Measurements from ENCODE around the gene SPINT1.

SPINT1 gene, protein sequence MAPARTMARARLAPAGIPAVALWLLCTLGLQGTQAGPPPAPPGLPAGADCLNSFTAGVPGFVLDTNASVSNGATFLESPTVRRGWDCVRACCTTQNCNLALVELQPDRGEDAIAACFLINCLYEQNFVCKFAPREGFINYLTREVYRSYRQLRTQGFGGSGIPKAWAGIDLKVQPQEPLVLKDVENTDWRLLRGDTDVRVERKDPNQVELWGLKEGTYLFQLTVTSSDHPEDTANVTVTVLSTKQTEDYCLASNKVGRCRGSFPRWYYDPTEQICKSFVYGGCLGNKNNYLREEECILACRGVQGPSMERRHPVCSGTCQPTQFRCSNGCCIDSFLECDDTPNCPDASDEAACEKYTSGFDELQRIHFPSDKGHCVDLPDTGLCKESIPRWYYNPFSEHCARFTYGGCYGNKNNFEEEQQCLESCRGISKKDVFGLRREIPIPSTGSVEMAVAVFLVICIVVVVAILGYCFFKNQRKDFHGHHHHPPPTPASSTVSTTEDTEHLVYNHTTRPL

DNA sequence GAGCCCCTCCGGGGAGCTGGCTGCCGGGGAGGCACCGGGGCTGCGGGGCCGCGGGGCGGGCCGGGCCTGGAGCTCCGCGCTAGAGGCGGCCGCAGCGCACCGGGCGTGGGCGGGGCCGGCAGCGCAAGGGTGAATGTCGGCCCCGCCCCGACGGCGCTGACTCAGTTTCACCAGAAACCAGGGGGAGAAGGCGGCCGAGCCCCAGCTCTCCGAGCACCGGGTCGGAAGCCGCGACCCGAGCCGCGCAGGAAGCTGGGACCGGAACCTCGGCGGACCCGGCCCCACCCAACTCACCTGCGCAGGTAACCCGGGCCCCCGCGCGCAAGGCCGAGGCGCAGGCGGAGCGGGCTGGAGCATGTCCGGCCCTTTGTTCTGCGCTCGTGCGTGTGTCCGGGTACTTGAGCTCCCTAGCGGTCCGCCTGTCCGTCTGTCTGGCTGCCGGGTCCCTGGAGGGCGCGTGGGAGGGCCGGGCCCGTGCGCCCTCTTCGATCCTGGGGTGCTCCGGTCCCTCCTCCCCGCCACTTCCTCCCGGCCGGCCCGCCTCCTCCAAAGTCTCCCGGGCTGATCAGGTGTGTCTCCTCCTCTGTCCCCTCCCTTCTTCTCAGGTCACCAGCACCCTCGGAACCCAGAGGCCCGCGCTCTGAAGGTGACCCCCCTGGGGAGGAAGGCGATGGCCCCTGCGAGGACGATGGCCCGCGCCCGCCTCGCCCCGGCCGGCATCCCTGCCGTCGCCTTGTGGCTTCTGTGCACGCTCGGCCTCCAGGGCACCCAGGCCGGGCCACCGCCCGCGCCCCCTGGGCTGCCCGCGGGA, at the start of gene SPINT1:
Gene SPINT1, plus strand, starts transcription at position 164 of the 811 bp plus-strand sequence. Its CDS starts 507 bp downstream, at position 671.
- in situ Hi-C loops (cut with HindIII; ENCODE audit: low sequenced_read_pairs) = no loop called here

DNA sequence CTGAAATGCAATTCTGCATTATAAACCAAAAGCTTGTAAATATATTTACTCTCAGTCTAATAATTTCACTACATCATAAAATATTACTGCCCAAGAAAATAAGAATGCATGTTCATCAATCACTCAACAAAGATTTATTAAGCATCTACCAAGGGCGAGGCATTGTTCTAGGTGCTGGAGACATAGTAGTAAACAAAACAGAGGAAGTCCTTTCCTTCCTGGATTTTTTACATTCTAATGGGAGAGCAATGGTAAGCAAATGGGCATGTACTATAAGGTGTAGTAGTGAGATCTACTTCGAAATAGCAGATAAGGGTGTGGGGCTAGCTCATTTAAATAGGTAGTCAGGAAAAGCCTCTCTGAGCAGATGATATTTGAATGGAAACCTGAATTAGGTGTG, 47.8 kb upstream of the SPINT1 start:
- in situ Hi-C loops (cut with HindIII; ENCODE audit: low sequenced_read_pairs) = no loop called here

DNA sequence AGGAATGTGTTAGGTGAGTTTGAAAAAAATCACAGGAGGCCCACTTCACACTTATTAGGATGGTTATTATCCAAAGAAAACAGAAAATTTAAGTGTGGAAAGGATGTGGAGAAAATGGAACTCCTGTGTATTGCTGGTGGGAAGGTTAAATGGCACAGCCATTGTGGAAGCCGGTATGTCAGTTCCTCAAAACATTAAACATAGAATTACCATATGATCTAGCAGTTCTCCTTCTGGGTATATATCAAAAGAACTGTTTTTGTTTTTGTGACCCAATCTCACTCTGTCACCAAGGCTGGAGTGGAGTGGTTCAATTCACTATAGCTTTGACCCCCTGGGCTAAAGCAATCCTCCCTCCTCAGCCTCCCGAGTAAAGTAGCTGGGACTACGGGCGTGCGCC, 47.3 kb upstream of the SPINT1 start:
- in situ Hi-C loops (cut with HindIII; ENCODE audit: low sequenced_read_pairs) = no loop called here

DNA sequence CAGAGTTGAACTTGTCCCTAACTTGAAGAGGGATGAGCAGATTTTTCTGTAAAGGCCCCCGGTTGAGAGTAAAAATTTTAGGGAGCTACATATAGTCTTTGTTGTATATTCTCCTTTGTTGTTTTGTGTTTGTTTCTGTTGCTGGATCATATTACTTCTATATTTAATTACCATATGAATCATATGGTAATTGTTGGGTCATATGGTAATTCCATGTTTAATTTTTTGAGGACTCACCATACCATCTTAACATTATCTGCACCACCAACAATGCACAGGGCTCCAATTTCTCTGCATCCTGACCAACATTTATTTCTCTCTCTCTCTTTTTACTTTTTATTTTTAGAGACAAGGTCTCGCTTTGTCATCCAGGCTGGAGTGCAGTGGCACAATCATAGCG, 44.3 kb upstream of the SPINT1 start:
- in situ Hi-C loops (cut with HindIII; ENCODE audit: low sequenced_read_pairs) = no loop called here

DNA sequence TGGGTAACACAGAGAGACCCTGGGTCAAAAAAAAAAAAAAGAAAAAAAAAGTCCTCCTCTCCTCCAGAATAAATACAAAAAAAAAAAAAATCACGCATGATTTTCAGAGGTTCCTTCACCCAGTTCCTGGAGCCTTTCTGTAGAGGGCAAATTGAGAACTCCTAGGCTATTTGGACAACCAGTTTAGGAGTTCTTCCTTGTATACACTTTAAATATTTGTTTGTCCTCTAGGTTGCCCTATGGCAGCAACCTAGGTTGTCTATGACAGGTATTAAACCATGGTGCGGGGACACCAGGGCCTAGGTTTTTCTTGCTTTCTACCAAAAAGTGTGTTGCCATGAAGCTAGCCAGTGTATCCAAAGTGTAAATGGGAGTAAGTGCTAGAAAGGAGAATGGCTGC, 40.8 kb upstream of the SPINT1 start:
- in situ Hi-C loops (cut with HindIII; ENCODE audit: low sequenced_read_pairs) = no loop called here

DNA sequence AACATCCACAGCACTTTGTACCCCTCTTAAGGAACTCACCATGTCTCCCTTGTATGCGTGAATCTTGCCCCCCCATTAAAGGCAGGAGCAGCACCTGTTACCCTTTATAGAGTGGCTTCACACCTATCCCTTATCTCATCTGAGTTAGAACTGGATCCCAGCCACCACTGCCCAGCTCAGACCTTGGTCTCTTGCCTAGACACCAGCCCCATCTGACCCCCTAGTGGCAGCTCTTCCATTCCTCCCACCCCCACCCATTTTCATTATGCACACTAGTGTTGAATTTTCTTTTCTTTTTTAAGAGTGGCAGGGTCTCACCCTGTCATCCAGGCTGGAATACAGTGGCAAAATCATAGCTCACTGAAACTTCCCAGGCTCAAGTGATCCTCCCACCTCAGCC, 40.2 kb upstream of the SPINT1 start:
- in situ Hi-C loops (cut with HindIII; ENCODE audit: low sequenced_read_pairs) = no loop called here

DNA sequence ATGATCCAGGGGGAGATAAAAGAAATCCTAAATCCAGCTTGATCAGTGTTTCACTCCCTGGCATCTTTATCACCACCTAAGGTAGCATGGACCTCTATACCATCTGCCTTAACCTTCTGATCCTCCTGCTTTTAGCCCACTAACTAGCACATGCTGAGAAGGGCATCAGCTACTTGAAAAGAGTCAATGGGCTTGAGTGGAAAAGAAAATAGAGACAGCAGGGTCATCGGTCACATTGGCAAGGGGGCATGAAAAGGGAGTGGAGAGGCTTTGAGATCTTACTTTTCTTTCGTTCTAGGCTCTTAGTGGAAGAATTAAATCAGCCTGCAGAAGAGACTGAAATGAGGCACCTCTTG, 37.2 kb upstream of the SPINT1 start:
- in situ Hi-C loops (cut with HindIII; ENCODE audit: low sequenced_read_pairs) = no loop called here

DNA sequence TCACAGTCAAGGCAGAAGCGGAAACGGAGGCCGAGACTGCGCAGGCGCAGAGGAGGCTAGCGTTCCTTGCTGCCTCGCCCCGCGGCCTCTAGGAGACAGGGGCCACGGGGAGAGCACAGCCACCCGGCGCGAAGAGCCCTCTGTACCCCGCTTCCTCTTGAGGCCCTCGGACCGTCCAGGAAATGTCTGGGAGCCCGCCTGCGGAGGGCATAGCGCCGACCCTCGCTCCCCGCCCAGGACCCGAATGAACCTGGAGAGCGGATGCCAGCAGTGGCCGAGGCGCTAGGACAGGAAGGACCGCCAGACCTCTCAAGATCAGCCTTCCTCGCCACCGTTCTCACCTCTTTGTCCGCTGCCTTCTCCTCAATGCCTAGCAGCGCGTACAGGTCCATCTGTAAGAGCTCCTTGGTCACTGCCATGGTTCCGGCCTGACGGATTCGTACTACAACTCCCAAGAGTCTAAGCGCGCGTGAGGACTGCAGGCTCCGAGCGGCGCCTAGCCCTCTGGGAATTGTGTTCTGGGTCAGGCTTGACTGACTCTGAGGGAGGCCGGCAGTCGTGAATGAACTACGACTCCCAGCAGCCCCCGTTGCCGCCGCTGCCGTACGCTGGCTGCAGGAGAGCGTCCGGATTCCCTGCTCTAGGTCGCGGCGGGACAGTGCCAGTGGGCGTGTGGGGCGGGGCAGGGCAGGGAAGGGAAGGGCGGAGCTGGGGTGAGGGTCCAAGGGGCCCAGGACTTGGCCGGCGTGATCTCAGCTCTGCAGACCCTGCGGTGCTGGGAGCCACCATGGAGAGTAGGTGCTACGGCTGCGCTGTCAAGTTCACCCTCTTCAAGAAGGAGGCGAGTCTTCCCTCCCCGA, 36.6 kb upstream of the SPINT1 start, which contains the start of the genes DNAJC17 and ZFYVE19:
Gene DNAJC17, minus strand, starts transcription at position 446 of the 860 bp plus-strand sequence. Its CDS starts 27 bp downstream, at position 419.
Gene ZFYVE19, plus strand, starts transcription at position 62 of the 860 bp plus-strand sequence. Its CDS starts 501 bp downstream, at position 563.
- in situ Hi-C loops (cut with HindIII; ENCODE audit: low sequenced_read_pairs) = no loop called here

DNA sequence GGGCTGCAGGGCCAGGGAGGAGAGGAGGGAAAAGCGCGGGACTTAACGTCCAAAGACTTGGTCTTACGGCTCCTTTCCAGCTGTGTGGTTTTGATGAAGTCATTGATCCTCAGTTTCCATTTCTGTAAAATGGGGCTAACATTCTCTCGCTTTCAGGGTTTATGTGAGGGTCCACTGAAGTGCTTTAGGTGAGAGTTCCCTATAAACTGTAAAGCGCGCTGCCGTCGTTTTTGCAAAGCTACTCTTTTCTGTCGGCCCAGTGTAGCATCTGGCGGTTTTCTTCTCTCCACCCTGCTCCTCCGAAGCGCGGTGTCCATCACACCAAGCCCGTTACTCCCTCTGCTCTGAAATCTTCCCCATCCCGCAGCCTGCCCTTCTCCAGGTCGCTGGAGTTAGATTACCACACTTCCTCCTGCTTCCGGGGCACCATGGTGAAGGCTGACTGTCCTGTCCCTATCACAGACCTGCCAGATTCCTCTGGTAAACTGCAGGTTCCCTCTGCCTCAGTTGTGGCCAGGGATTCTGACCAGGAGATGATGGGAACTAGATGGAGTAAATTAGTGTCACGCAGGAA, 35.9 kb upstream of the SPINT1 start:
- in situ Hi-C loops (cut with HindIII; ENCODE audit: low sequenced_read_pairs) = no loop called here

DNA sequence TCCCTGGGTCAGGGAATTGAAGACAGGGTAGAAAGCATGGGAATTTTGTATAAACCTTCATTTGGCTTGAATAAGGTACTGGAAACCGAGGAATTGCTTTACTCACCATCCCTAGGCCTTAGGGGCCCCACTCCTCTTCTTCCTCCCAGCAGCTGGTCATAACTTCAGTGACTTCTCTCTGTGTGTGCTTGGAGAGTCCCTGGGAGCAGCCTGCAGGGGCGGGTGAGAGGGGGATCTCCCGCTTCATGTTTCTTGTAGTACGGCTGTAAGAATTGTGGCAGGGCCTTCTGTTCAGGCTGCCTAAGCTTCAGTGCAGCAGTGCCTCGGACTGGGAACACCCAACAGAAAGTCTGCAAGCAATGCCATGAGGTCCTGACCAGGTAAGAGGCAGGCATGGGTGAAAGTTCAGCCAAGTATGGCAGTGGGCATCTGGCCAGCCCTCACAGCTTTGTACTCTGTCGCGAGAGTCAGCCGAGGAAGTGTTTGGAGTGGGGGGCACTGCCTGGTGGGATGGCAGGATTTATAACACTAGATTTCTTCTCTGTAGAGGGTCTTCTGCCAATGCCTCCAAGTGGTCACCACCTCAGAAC, 34.9 kb upstream of the SPINT1 start:
- in situ Hi-C loops (cut with HindIII; ENCODE audit: low sequenced_read_pairs) = no loop called here

DNA sequence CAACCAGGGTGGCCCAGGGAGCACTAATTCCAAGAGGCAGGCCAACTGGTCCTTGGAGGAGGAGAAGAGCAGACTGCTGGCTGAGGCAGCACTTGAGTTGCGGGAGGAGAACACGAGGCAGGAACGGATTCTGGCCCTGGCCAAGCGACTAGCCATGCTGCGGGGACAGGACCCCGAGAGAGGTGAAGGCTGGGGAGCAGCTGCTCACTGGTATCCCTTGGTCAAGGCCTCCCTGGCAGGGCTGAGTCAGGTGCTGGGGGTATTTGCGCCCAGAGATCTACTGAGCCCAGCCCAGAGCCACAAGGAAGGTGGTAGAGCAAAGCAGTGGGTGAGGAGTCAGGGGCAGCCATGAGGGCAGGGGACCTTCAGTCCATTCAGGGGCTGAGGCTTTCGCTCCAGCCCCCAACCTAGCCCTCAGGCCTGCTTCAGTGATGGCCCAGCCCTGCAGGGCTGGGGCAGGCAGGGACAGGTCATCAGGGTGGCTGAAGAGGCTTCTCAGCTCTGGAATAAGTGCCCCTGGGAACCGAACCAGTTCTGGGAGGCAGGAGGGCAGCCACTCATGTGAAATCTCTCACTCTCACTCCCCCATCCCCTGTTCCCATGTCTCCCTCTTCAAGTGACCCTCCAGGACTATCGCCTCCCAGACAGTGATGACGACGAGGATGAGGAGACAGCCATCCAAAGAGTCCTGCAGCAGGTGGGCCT, 31.0 kb upstream of the SPINT1 start:
- in situ Hi-C loops (cut with HindIII; ENCODE audit: low sequenced_read_pairs) = no loop called here

DNA sequence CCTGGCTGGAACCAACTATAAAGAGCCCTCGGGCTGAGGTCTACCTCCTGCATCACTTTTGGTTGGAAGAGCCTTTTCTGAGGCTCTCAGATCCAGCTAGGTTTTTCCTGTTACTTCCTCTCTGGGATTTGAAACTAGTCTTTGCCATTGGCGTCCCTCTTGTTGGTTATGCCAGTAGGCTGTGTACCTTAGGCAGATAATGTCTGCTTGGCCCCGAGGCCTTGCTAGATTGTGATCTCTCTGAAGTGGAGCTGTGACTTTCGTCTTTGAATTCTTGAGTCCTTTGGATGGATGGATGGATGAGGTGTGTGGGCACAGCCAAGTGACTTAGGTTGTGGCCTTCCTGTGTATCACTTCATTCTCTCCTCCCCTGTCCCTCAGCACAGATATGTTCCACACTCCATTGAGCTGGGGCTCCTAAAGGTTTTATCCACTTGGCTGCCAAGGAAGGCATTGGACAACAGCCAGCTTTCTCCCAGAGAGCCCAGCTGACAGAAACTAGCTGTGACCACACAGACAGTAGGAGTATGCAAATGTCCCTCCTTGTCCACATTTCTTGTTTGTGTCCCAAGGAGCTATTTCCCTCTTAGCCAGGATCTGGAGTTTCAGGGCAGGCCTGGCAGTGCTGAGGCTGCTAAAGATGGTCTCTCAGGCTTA, 28.7 kb upstream of the SPINT1 start:
- in situ Hi-C loops (cut with HindIII; ENCODE audit: low sequenced_read_pairs) = no loop called here

DNA sequence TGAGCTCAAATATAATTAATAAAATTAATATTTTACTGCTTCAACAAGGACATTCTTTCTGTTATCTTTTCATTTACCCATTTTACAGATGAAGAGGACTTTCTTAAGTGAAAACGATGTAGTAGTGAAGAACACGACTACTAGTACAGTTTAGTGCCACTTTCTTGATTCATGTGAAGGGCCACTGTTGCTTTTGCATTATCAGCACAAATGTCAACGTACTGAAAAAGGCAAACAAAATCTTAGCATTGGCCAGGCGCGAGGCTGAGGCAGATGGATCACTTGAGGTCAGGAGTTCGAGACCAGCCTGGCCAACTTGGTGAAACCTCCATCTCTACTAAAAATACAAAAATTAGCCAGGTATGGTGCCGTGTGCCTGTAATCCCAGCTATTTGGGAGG, 24.8 kb upstream of the SPINT1 start:
- in situ Hi-C loops (cut with HindIII; ENCODE audit: low sequenced_read_pairs) = no loop called here

DNA sequence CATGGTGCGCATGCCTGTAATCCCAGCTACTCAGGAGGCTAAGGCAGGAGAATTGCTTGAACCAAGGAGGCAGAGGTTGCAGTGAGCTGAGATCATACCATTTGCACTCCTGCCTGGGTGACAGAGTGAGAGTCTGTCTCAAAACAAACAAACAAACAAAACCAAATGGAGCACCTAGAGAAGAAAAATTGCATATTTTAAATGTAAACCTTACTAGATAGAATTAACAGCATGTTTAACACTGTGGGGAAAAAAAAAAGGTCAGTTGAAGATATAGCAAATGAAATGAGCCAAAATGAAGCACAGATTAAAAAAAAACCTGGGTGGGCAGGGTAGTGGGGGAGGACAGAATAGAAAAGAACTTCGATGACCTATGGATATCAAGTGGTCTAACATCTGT, 22.7 kb upstream of the SPINT1 start:
- in situ Hi-C loops (cut with HindIII; ENCODE audit: low sequenced_read_pairs) = no loop called here

DNA sequence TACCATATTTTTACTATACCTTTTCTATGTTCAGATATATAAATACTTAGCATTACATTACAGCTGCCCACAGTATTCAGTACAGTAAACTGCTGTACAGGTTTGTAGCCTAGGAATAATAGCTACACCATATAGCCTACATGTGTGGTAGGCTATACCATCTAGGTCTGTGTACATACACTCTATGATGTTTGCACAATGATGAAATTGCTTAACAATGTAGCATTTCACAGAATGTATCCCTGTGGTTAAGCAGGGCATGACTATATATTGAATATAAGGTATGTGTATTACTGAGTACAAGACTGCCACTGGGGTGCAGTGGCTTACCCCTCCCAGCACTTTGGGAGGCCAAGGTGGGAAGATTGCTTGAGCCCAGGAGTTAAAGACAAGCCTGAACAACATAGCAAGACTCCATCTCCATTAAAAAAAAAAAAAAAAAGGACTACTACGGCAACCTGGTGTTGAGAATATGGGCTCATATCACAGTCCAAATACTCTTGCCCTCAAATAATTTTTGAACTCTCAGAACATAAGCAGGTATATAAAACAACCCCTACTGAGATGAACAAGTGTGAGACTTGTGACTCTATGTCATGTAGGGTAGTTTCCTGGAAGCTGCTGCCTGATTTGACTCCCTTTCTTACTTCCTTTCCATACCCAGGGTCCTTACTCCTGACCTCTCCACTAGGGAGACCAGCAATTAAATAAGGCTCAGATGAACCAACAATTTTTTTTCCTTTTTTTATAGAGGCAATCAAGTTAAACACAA, 20.1 kb upstream of the SPINT1 start:
- in situ Hi-C loops (cut with HindIII; ENCODE audit: low sequenced_read_pairs) = no loop called here

DNA sequence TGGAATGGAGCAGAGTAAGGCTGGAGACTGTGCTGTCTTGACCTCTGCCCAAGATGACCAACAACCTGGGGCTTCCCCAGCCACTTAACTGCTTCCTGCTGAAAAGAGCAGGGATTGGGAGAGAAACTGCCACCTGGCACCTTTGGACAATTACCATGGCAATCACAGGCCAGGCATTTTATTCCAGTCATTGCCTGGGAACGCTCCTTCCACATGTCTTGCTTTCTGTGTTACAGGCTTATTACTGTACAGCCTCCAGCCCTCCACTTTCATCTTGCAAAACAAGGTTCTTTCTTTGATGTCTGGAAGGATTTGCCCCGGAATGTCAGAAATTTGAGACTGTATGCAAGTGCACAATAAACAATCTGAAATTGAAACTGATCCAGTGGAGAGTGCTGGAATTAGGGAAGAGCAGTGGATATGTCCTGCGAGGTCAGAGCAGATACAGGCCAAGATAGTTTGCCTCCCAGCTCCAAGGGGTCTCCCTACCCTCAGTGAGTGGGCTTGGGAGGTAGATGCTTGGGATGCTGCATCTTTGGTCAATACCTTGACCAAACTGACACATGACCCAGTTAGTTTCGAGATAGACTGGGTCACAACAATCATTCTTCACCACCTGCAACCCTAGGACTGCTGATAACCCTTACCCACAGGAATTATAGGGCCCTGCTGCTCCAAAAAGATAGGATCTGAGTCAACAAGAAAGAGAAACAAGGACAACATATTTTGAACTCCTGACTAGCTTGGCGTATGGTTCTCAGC, 18.0 kb upstream of the SPINT1 start:
- in situ Hi-C loops (cut with HindIII; ENCODE audit: low sequenced_read_pairs) = no loop called here

DNA sequence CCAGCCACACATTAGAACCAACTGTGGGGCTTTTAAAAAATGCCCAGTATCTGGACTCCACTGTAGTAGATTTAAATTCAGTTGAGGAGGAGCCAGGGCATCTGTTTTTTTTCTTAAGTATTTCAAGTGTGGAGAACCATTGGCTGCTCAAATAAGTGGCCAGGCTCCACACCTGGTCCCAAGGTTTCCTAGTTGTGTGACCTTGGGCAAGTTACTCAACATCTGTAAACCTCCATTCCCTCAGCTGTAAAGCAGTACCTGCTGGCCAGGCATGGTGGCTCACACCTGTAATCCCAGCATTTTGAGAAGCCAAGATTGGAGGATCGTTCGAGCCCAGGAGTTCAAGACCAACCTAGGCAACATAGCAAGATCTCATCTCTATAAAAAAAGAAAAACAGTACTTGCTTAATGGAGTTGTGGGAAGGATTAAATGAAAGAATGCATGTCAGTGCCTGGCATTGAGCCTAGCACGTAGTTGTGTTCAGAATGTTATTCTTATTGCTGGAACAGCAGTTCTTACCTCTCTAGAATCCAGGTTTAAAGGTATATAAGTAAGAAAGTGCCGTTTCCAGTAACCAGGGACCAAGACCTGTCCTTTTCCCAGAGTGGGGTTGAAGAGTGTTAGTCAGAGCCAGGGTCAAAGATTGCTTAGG, 17.3 kb upstream of the SPINT1 start:
- in situ Hi-C loops (cut with HindIII; ENCODE audit: low sequenced_read_pairs) = no loop called here

Measured in endothelial cell of hepatic sinusoid (primary cell).